Muscle layer of colon (tissue), 2 donors: ENCODE measurements around the gene CHKA.

Experiments
- H3K27ac ChIP-seq: one replicate; pipeline ENCODE4 v1.7.0; 2013; ENCODE audit warnings: low read depth, mild to moderate bottlenecking, low read length, moderate library complexity
- H3K27me3 ChIP-seq, 2 donors: one replicate each; pipeline ENCODE4 v1.7.0; 2013; ENCODE audit warnings: low read length in 2 of 2, mild to moderate bottlenecking in 2 of 2; ENCODE audit not compliant: insufficient read depth in 2 of 2, control insufficient read depth in 1 of 2
- H3K36me3 ChIP-seq: one replicate; pipeline ENCODE4 v1.7.0; 2013; ENCODE audit warnings: mild to moderate bottlenecking, low read length; ENCODE audit not compliant: insufficient read depth
- H3K4me1 ChIP-seq: one replicate; pipeline ENCODE4 v1.7.0; 2013; ENCODE audit warnings: mild to moderate bottlenecking, low read length; ENCODE audit not compliant: insufficient read depth
- H3K4me3 ChIP-seq, 2 donors: one replicate each; pipeline ENCODE4 v1.7.0; 2013; ENCODE audit warnings: low read length in 2 of 2, low read depth in 1 of 2, mild to moderate bottlenecking in 1 of 2, moderate library complexity in 1 of 2
- H3K9ac ChIP-seq: one replicate; pipeline ENCODE4 v1.7.0; 2013; ENCODE audit warnings: low read length
- H3K9me3 ChIP-seq: one replicate; pipeline ENCODE4 v1.7.0; 2013; ENCODE audit warnings: mild to moderate bottlenecking, low read length
- donor health status: abdominal sarcoma.
- donor health status: Adenocarcinoma of cecum.

CHKA gene

DNA sequence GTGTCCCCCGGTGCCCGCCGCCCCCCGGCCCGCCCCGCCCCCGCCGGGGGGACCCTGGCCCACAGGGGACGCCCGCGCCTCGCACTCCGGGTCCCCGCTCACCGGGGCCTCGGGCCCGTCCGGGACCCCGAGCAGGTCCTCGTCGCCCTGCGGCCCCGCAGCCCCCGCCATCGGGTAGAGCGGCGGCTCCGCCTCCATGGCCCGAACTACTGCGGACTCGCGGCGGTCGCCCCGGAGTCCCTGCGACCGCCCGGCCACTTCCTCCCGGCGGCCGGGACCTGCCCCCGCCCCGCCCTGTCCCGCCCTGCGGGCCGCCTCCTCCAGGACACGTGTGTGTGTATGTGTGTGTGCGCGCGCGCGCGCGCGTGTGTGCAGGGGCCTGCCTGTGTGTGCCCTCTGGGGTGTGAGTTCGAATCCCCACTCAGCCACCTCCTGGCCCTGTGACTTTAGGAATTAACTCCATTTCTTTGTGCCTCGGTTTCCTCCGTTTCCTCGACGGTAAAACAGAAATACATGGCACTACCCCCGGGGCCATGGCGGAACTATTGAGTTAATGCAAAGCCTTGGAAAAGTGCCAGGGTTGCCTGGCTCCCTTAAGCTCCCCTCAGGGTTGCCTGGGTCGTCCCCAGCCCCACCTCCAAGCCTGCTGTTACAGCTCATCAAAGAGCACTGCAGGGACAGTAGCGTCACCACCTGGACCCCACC lies 117.2 kb downstream of the CHKA start, which contains the start of gene UNC93B1:
TSS of gene UNC93B1 (minus strand) at position 252 of the 705 bp plus-strand sequence. CDS start at position 198, 54 bp downstream.
- Histone ChIP-seq H3K27ac (peak within 1 kb of the TSS; percentile 14), H3K27me3 (no peaks in the 10 kb centered on the region), H3K4me3 (peak within 1 kb of the TSS; percentile 43 to 54), H3K4me1 (no peaks in the 10 kb centered on the region), H3K9me3 (no peaks in the 10 kb centered on the region), H3K9ac (no peak within 1 kb of the TSS), H3K36me3 (no peaks in the 10 kb centered on the region)

GRCh38 chr11:68002938-68003845 lies 118.0 kb downstream of the CHKA start:
- Histone ChIP-seq H3K4me3 (peak overlapping the region; percentile 43 to 54), H3K4me1 (no peaks in the 10 kb centered on the region), H3K27me3 (no peaks in the 10 kb centered on the region), H3K9ac (no peak overlapping the region), H3K9me3 (no peaks in the 10 kb centered on the region), H3K36me3 (no peaks in the 10 kb centered on the region), H3K27ac (peak overlapping the region; percentile 14)
